Skeletal muscle satellite cell (primary cell): ENCODE results near the gene MTCH1.

Experiments used
- H3K27me3 ChIP-seq: 2 replicates; pipeline ENCODE4 v1.7.0; 2013; ENCODE audit warnings: low read length; ENCODE audit not compliant: control insufficient read depth, insufficient read depth
- H3K36me3 ChIP-seq: 2 replicates; pipeline ENCODE4 v1.7.0; 2013; ENCODE audit warnings: mild to moderate bottlenecking, control low read depth, low read length; ENCODE audit not compliant: insufficient read depth
- H3K4me1 ChIP-seq: 2 replicates; pipeline ENCODE4 v1.7.0; 2013; ENCODE audit warnings: low read length; ENCODE audit not compliant: control insufficient read depth, insufficient read depth
- H3K4me2 ChIP-seq: 2 replicates; pipeline ENCODE4 v1.7.0; 2013; ENCODE audit warnings: mild to moderate bottlenecking, low read length
- H3K4me3 ChIP-seq: 2 replicates; pipeline ENCODE4 v1.7.0; 2013; ENCODE audit warnings: low read length
- H3K9ac ChIP-seq: 2 replicates; pipeline ENCODE4 v1.7.0; 2013; ENCODE audit warnings: mild to moderate bottlenecking, low read depth, low read length, moderate library complexity
- H3K9me3 ChIP-seq: replicated peaks from 2 replicates; pipeline ENCODE4 v1.7.0; 2013; ENCODE audit warnings: mild to moderate bottlenecking, control low read depth, low read length

The MTCH1 gene

DNA sequence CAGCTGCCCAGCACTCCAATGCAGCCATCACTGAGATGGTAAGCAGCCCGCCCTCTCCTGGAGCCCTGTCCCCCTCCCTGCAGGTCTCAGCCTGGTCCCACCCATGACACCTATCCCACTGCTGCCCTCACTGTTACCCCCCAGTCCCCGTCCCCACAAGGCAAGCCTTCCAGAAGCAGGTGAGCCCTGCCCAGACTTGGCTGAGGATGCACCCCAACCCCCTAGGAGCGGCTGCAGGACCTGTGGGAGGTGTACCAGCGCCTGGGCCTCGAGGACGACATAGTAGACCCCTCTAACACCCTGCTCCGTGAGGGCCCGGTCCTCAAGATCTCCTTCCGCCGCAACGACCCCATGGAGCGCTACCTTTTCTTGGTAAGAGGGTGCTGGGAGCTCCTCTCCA lies 28.7 kb upstream of the MTCH1 start:
- Histone ChIP-seq H3K4me3 (no peak overlapping the region), H3K36me3 (no peaks in the 10 kb centered on the region), H3K9me3 (no peaks in the 10 kb centered on the region), H3K4me2 (no peak overlapping the region), H3K9ac (no peak overlapping the region), H3K27me3 (peaks cover 3% of the 10 kb centered on the region), H3K4me1 (peaks cover 3% of the 10 kb centered on the region)

DNA sequence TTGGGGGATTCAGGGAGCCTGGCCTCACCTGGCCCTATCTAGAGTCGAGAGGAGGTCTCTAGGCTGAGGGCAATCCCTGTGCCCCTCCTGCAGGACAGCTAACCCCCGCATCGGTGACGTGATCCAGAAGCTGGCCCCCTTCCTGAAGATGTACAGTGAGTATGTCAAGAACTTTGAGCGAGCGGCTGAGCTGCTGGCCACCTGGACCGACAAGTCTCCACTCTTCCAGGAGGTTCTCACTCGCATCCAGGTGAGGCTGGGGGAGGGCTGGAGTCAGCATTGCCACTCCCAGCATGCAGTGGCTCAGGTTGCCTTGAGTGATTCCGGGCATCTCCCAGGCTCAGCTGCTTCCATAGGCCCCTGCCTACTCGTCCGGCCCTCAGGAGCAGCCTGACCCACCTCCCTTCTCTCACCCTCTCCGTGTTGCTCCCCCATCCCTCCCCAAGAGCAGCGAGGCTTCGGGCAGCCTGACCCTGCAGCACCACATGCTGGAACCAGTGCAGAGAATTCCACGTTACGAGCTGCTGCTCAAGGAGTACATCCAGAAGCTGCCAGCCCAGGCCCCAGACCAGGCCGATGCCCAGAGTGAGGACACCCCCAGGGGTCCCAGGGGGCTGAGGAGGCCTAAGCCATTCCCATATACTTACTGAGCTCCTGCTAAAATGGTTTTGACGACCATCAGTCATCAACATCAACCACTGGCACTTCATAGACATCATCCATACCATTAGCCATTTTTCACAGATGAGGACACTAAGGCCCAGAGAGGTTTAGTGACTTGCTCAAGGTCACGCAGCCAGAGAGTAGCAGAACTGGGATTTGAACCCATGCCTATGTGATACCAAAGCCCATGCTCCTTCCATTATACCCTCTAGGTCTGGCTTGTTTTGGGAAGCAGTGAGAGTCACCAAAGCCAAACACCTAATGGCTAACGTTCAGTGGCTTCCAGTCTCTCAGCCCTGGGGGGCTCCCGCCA lies 27.8 kb upstream of the MTCH1 start:
- Histone ChIP-seq H3K4me2 (no peak overlapping the region), H3K4me3 (no peak overlapping the region), H3K27me3 (peaks cover 3% of the 10 kb centered on the region), H3K9ac (no peak overlapping the region), H3K9me3 (no peaks in the 10 kb centered on the region), H3K4me1 (peaks cover 3% of the 10 kb centered on the region), H3K36me3 (no peaks in the 10 kb centered on the region)

DNA sequence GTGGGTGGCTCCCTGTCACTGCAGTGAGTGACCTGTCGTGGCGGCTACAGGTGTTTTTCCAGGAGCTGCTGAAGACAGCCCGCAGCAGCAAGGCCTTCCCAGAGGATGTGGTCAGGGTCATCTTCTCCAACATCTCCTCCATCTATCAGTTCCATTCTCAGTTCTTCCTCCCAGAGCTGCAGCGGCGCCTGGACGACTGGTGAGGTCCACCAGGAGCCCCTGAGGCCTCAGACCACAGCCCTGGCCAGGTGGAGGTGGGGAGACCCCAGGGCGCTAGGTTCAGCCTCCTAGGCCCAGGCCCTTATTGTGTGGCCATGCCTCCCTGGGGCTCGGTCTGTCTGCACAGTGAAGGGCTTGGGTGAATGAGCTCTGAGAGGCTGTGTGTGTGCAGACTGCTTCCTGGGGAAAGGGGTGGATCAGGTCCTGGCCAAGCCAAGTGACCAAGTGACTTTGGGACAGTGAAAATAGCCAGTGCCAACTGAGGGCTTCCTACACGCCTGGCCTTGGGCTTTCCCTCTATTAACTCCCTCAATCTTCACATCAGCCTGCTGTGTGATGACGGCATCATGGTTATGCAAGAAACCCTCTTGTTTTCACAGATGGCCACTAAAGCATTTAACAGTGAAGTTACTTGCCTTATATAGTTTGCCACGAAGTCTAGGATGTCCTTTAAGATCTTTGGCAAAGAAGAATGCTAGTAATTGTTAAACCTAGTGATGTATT lies 25.8 kb upstream of the MTCH1 start:
- no peak overlapping the region for H3K4me2 ChIP-seq

DNA sequence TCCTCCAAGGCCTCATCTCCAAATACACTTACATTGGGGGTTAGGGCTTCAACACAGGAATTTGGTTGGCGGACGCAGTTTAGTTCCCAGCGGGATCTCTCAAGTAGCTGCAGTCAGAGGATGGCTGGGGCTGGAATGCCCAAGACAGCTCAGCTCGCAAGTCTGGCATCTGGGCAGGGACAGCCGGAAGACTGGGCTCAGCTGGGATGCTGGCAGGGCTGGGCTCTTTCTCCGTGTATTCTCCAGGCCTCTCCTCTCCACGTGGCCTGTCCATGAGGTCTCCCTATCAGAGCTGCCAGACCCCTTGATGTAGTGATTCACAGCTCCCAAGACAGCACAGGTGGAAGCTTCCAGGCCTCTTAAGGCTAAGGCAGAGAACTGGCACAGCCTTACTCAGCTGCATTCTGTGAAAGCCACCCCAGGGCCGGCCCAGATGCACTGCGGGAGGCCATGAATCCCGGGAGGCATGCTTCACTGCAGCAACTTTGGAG lies 24.5 kb upstream of the MTCH1 start:
- no peak overlapping the region for H3K4me2 ChIP-seq
- peaks cover 3% of the 10 kb centered on the region for H3K27me3 ChIP-seq
- H3K4me1 ChIP-seq = no peaks in the 10 kb centered on the region
- H3K4me3 ChIP-seq = no peak overlapping the region
- H3K9ac ChIP-seq = no peak overlapping the region
- no peaks in the 10 kb centered on the region for H3K9me3 ChIP-seq
- H3K36me3 ChIP-seq = no peaks in the 10 kb centered on the region

More for the DNA sequence above, 25.8 kb upstream of the MTCH1 start:
- no peaks in the 10 kb centered on the region for H3K36me3 ChIP-seq
- no peak overlapping the region for H3K9ac ChIP-seq
- H3K4me3 ChIP-seq = no peak overlapping the region
- peaks cover 3% of the 10 kb centered on the region for H3K27me3 ChIP-seq
- H3K4me1 ChIP-seq = no peaks in the 10 kb centered on the region
- no peaks in the 10 kb centered on the region for H3K9me3 ChIP-seq

DNA sequence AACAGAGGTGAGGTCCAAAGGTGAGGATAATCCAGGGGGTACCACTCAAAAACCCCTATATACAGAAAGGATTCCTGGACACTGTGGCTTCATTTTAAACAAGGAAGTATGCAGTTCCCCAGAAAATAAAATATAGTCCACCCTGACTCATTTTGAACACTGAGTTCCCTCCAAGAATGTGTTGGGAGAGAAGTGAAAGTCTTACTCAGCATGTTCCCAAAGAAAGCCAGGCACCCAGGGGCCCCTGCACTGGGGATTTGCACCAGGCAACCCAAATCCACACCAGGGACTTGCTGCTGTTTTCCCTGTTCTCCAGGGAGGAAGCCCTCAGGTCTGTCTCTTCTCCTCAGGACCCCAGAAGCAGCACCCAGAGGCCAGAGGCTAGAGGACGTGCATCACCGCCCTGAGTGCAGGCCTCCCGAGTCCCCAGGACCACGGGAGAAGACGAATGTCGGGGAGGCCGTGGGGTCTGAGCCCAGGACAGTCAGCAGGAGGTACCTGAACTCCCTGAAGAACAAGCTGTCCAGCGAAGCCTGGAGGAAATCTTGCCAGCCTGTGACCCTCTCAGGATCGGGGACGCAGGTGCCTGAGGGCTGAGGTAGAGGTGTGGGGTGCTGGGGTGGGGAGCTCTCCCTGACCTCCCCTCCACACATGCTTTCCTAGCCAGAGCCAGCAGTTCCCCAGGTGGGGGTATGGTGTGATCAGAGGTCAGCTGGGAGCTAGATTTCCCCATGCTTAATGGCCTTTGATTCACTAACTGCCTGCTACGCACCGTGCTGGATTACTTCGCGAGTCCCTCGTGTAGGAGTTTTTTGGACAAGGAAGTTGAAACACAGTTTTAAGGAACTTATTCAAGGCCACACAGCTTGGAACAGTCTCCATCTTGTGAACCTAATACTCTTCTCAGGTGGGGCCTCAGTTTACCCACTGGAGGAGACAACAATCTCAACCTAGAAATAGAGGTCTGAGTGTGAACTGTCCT lies 22.8 kb upstream of the MTCH1 start:
- Histone ChIP-seq H3K9ac (no peak overlapping the region), H3K27me3 (no peaks in the 10 kb centered on the region), H3K4me2 (no peak overlapping the region), H3K4me3 (no peak overlapping the region), H3K36me3 (no peaks in the 10 kb centered on the region), H3K9me3 (no peaks in the 10 kb centered on the region), H3K4me1 (no peaks in the 10 kb centered on the region)

DNA sequence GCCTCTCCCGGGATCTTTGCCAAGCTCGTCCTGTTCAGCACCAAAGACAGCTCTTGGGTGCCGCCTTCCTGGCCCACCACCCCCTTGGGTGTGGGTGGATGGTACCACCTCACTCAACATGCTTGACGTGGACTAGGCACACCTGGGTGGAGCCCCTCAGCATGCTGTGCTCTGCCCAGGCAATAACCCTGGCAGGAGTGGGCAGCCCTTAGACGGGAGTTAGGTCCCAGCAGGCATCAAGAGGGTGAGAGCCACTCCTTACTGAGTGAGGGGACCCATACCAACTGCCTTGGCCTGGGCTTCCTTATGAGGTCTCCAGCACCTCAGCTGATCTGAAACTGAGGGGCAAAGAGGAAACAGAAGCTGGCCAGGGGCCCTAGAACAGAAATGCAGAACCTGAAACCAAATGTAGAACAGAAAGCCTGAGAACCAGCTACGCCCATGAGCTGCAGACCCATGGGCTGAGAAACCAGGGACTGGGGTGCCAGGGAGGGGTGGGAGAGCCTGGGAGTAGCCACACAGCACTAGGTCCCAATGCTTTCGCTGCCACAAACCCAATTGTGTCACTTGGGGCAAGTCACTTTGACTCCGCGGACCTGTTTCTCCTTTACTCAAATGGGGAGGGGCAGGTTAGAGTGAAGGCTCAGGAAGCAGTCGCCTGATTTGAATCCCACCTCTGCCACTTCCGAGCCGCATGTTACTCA lies 21.5 kb upstream of the MTCH1 start:
- Histone ChIP-seq H3K36me3 (no peaks in the 10 kb centered on the region), H3K9me3 (no peaks in the 10 kb centered on the region), H3K27me3 (peaks cover 4% of the 10 kb centered on the region)

DNA sequence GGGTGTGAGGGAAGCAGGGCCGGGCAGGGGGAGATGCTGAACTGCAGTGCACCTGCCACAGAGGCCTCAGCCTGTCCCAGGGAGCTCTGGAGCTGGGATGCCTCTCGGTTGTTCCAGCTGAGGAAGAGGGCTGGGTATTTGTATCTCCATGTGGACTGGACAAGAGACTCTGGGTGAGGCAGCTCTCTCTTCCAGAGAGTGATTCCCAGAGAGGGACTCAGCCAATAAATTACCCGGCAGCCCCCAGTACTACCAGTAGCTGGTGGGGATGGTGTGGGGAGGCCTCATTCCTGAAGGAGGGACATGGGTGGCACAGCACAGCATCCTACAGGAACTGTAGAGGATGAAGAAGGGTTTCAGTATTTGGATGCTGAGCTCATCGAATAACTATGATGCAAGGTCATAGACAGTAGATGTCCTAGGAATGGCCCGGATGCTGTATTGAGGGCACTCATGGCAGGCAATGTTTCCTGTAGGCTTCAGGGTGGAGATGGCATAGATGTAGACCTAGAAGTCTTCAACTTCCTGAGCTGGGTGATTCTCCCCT lies 20.9 kb upstream of the MTCH1 start:
- no peak overlapping the region for H3K9ac ChIP-seq
- no peak overlapping the region for H3K4me3 ChIP-seq
- H3K4me2 ChIP-seq = no peak overlapping the region
- no peaks in the 10 kb centered on the region for H3K4me1 ChIP-seq
- H3K9me3 ChIP-seq = no peaks in the 10 kb centered on the region
- H3K27me3 ChIP-seq = peaks cover 10% of the 10 kb centered on the region
- no peaks in the 10 kb centered on the region for H3K36me3 ChIP-seq

More for the DNA sequence above, 21.5 kb upstream of the MTCH1 start:
- Histone ChIP-seq H3K4me1 (no peaks in the 10 kb centered on the region), H3K4me3 (no peak overlapping the region), H3K4me2 (no peak overlapping the region), H3K9ac (no peak overlapping the region)

DNA sequence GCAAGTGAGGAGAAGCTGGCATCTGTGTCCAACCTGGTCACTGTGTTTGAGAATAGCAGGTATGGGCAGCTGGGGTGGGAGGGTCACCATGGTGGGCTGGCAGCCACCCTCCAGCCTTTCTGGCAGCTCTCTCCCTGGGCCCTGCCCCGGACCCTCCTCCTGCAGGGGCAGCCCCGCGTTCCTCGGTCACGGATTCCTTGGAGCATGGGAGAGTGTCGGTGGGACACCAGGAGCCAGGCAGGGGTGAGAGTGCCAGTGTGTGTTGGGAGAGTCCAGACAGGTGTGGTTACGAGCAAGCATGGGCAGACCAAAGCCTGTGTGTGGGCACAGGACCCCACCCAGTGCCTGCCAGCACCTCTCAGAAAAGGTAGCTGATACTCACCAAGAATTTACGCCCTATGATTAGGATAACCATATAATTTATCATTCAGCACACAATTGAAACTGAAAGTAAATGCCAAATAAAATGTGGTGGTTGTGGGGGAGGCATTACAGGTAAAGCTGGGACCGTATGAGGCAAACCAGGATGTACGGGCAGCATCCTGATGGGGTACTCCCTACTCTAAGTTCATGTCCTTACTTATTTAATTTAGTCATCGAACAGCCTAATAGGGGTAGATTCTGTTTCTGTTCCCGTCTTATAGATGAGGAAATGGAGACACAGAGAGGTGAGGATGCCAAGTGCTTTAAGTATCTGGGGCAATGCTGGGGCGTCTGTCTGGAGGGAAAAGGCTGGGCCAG lies 20.0 kb upstream of the MTCH1 start:
- no peak overlapping the region for H3K9ac ChIP-seq
- H3K9me3 ChIP-seq = no peaks in the 10 kb centered on the region
- no peaks in the 10 kb centered on the region for H3K4me1 ChIP-seq
- H3K4me3 ChIP-seq = no peak overlapping the region
- peaks cover 19% of the 10 kb centered on the region for H3K27me3 ChIP-seq
- H3K4me2 ChIP-seq = no peak overlapping the region
- H3K36me3 ChIP-seq = no peaks in the 10 kb centered on the region

DNA sequence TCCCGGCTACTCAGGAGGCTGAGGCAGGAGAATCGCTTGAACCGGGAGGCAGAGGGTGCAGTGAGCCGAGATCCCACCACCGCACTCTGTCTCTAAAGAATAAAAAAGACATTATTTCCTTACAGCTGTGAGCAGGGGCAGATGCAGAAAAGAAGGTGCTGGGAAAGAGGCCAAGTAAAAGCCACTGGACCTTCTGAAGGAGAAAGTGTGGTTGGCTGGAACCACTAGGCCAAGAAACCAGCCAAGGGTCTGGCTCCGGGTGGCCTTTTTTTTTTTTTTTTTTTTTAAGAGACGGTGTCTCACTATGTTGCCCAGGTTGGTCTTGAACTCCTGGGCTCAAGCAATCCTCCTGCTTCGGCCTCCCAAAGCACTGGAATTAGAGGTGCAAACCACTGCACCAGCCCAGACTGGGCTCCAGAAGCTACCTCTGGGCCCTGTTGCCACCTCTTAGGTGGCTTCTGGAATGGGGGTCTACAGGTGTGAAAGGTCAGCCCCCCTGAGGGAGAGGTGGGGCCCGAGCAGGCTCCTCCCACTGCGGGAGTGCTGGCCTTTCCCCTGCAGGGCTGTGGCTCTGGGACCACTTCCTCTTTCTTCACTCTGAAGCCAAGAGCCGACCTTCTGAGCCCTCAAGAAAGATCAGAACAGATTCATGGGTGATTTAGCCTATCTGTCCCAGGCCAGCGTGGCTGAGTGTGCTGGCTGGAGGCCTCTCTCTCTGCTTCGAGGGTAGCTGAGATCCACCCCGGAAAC lies 19.2 kb upstream of the MTCH1 start, which contains the start of gene FGD2:
Gene FGD2, plus strand, starts transcription at position 595 of the 750 bp plus-strand sequence. CDS start 163 bp downstream, outside the sequence.
- no peak within 1 kb of the TSS for H3K4me2 ChIP-seq
- H3K4me3 ChIP-seq = no peak within 1 kb of the TSS
- no peaks in the 10 kb centered on the region for H3K4me1 ChIP-seq
- no peak within 1 kb of the TSS for H3K9ac ChIP-seq
- H3K9me3 ChIP-seq = no peaks in the 10 kb centered on the region
- H3K36me3 ChIP-seq = no peaks in the 10 kb centered on the region
- H3K27me3 ChIP-seq = peaks cover 19% of the 10 kb centered on the region
